Adrenal gland (tissue), 12 donors: ENCODE measurements around the gene PHYH. TPM values are rescaled to one million over a fixed set of nuclear protein-coding genes. Genes with fewer than 3 reads are reported as not detected.

Source experiments
- DNase-seq, 7 donors: peaks; one replicate each; pipeline ENCODE4 v3.0.0-alpha.2; 2019 to 2020
- H3K27ac ChIP-seq, 5 donors: fragments of 200-600 bp; sonication (generic) in 4 of 5; 1 replicate in 3 of 5; 2 replicates in 2 of 5; pipeline versions ENCODE4 v1.5.1 to v1.8.0; 2016 to 2020; ENCODE audit warnings: mild to moderate bottlenecking in 1 of 5
- H3K27me3 ChIP-seq: fragments of 200-600 bp; 2 replicates; pipeline ENCODE4 v1.8.0; 2021
- H3K36me3 ChIP-seq, 2 donors: fragments of 200-600 bp; replicated peaks in 1 of 2; 1 replicate in 1 of 2; 2 replicates in 1 of 2; pipeline versions ENCODE4 v1.5.1 to v1.8.0; 2018 to 2022
- H3K4me1 ChIP-seq, 2 donors: fragments of 200-600 bp; replicated peaks in 1 of 2; 1 replicate in 1 of 2; 2 replicates in 1 of 2; pipeline versions ENCODE4 v1.5.1 to v1.8.0; 2018 to 2021
- H3K4me3 ChIP-seq, 4 donors: fragments of 200-600 bp; sonication (generic) in 3 of 4; one replicate each; pipeline ENCODE4 v1.5.1; 2016 to 2018
- H3K9me3 ChIP-seq, 3 donors: fragments of 200-600 bp; sonication (generic) in 1 of 3; replicated peaks in 1 of 3; 1 replicate in 2 of 3; 2 replicates in 1 of 3; pipeline versions ENCODE4 v1.5.1 to v1.8.0; 2016 to 2021
- CTCF ChIP-seq, 6 experiments: fragments of 450-650 bp in 4 of 6; fragments of 200-600 bp in 2 of 6; sonication (generic) in 1 of 6; IDR thresholded peaks; 1 replicate in 5 of 6; 2 replicates in 1 of 6; pipeline versions ENCODE4 v1.5.1 to v1.8.0; 2016 to 2021; ENCODE audit warnings: antibody characterized with exemption in 6 of 6, mild to moderate bottlenecking in 2 of 6, moderate library complexity in 1 of 6
- POLR2A ChIP-seq, 2 donors: fragments of 450-650 bp; IDR thresholded peaks; one replicate each; pipeline ENCODE4 v1.6.1; 2017; ENCODE audit warnings: antibody characterized with exemption in 2 of 2, mild to moderate bottlenecking in 2 of 2, moderate library complexity in 1 of 2
- WGBS, 4 donors: extraction: QIAGEN DNeasy Blood & Tissue Kit in 2 of 4; methylation state at CpG; one replicate each; pipeline versions ENCODE4 v1.1.5 to v1.1.7; 2013 to 2017; 5-methylcytosine and 5-hydroxymethylcytosine counted together
- intact Hi-C, 2 donors: fragments of 100-400 bp; cut with DNase I; formaldehyde crosslinking; loops; one replicate each; pipeline versions ENCODE4 v1.14.1 to v1.15.0; 2022 to 2023
- polyA plus RNA-seq, 3 donors: library from polyadenylated mRNA; stranded (reverse); fragments of 200-250 nt in 2 of 3; fragments of 350-450 nt in 1 of 3; fragmentation: Illumina TruSeq in 1 of 3; extraction: RNeasy Lipid Tissue Mini Kit (QIAGEN cat#74804) in 1 of 3; gene quantifications; one replicate each; pipeline ENCODE4 v1.2.3, GENCODE V29; 2013 to 2014
- total RNA-seq, 9 donors: library from RNA; depleted of rRNA in 4 of 9; stranded (reverse); fragments of >200 nt in 4 of 9; fragments of 120-200 nt in 1 of 9; fragmentation: NEBNext Ultra II Directional in 1 of 9; extraction: Animal tissue kit (Norgen Biotek cat#: 25700) in 1 of 9; gene quantifications; one replicate each; pipeline versions ENCODE4 v1.1.0 to v1.2.4, GENCODE V29; 2013 to 2023
- donor health status: healthy with polysubstance abuse.
- donor health status: Bipolar disorder and iron deficiency.
- donor health status: DM: yes; HTN: yes; CAD: no.
- donor health status: DM: no; HTN: no; CAD: no.
- donor health status: DM: no; HTN: no; CAD: no.
- donor health status: DM: yes; HTN: yes; CAD: no.

PHYH gene
- total and polyA plus RNA-seq, 12 donors = 44.2 to 140 (median 71.6) TPM

DNA sequence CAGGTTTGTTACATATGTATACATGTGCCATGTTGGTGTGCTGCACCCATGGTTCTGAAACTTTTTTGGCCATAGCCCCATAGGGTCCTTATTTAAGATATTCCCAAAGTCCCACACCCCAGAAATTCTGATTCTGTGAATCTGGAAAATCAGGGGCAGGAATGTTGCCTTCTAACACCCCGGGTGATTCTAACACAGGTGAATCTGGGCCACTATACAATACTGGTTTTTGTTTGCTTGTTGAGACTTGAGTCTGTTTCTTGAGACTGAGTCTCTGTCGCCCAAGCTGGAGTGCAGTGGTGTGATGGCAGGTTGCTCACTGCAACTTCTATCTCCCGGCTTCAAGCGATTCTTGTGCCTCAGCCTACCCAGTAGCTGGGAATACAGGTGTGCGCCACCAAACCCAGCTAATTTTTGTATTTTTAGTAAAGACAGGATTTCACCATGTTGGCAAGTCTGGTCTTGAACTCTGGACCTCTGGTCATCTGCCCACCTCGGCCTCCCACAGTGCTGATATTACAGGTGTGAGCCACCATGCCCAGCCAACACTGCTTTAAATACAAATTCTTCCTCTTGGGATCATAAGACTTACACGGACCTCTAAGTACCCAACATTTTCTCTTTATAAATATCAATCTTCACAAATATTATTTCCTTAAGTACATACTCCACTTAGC, 16.9 kb upstream of the PHYH start:
- Histone ChIP-seq H3K4me3 (no peak overlapping the region), H3K36me3 (peaks cover 0 to 29% of the 10 kb centered on the region in 2 donors), H3K9me3 (no peaks in the 10 kb centered on the region), H3K27me3 (no peaks in the 10 kb centered on the region), H3K4me1 (no peaks in the 10 kb centered on the region), H3K27ac (no peak overlapping the region)
- intact Hi-C loops = no loop called here
- TF ChIP-seq CTCF (IDR thresholded peaks at IDR 0.05) (no peak), POLR2A (IDR thresholded peaks at IDR 0.05) (no peak)
- 93 to 97% (median 96%) methylated on average over 4 to 7 of the region's 7 CpGs for WGBS, 4 donors
- no peak for DNase-seq

GRCh38 chr10:13315361-13315760, 15.5 kb upstream of the PHYH start:
- Histone ChIP-seq H3K27ac (no peak overlapping the region), H3K4me1 (no peaks in the 10 kb centered on the region), H3K4me3 (no peak overlapping the region), H3K27me3 (no peaks in the 10 kb centered on the region), H3K9me3 (no peaks in the 10 kb centered on the region), H3K36me3 (peaks cover 0 to 15% of the 10 kb centered on the region in 2 donors)
- intact Hi-C loops = no loop called here
- no peak for DNase-seq
- no peak for TF ChIP-seq CTCF (IDR thresholded peaks at IDR 0.05)
- TF ChIP-seq POLR2A (IDR thresholded peaks at IDR 0.05) = no peak

DNA sequence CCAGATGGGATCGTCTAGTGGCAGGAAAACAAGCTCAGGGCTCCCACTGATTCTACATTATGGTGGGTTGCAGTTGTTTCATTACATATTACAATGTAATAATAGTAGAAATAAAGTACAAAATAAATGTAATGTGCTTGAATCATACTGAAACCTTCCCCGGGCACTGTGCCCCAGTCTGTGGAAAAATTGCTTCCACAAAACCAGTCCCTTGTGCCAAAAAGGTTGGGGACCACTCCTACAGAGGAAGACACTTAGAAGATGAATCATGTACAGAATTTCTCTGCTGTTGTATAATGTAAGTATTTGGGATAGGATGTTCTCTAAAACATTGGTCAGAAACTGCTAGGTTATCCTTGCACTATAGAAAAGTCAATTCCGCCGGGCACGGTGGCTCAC, 11.3 kb upstream of the PHYH start:
- Histone ChIP-seq H3K27me3 (no peaks in the 10 kb centered on the region), H3K36me3 (no peaks in the 10 kb centered on the region), H3K4me3 (no peak overlapping the region), H3K4me1 (no peaks in the 10 kb centered on the region), H3K27ac (no peak overlapping the region), H3K9me3 (no peaks in the 10 kb centered on the region)
- TF ChIP-seq CTCF (IDR thresholded peaks at IDR 0.05) (no peak), POLR2A (IDR thresholded peaks at IDR 0.05) (no peak)
- WGBS, 4 donors = 71 to 84% (median 80%) methylated on average over 5 of the region's 5 CpGs
- DNase-seq = no peak
- intact Hi-C loops = no loop called here

GRCh38 chr10:13310518-13311176, 10.8 kb upstream of the PHYH start:
- intact Hi-C loops = no loop called here

More at GRCh38 chr10:13310518-13311176, 10.8 kb upstream of the PHYH start:
- no peaks in the 10 kb centered on the region for H3K36me3 ChIP-seq
- H3K27me3 ChIP-seq = no peaks in the 10 kb centered on the region
- no peak for DNase-seq
- no peak overlapping the region for H3K4me3 ChIP-seq
- H3K9me3 ChIP-seq = no peaks in the 10 kb centered on the region
- TF ChIP-seq CTCF (IDR thresholded peaks at IDR 0.05) (no peak), POLR2A (IDR thresholded peaks at IDR 0.05) (no peak)
- 84 to 93% (median 89%) methylated on average over 6 to 7 of the region's 7 CpGs for WGBS, 4 donors
- no peaks in the 10 kb centered on the region for H3K4me1 ChIP-seq
- no peak overlapping the region for H3K27ac ChIP-seq
